ENCODE measurements around the gene METTL21C. TPM values are rescaled to one million over a fixed set of nuclear protein-coding genes. Genes with fewer than 3 reads are reported as not detected.

The METTL21C gene
- total and polyA plus RNA-seq, 9 donors, result 0.08 to 0.35 TPM; not detected in 7

DNA sequence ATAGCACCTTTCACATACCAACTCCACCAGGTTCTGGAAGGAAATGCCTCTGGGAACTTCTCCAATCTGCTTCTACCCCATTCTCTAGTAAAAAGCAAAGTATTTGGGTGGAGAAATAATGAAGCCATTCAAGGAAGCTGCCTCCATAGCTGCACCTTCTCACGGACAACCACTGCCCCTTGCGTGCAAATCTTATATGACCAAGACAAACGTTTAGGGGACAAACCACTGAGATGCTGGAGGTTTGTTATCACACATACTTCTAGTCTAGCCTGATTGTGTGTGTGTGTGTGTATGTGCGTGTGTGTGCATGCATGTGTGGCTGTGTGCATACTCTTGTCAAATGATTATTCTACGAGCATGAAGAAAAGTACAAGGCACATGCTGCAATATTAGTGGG is 6.5 kb upstream of the METTL21C start:
- Histone ChIP-seq H3K27me3 (no peaks in the 10 kb centered on the region), H3K4me1 (ENCODE audit: insufficient read depth) (peaks cover 7% of the 10 kb centered on the region), H3K27ac (peak overlapping the region in 1 of 2 donors; percentile 45), H3K9me3 (no peaks in the 10 kb centered on the region), H3K4me3 (no peak overlapping the region), H3K36me3 (no peaks in the 10 kb centered on the region)
- no peak for DNase-seq
- intact Hi-C loops (cut with DNase I), result no loop called here
- TF ChIP-seq POLR2A (IDR thresholded peaks at IDR 0.05), result no peak
- TF ChIP-seq, protein P1, sequence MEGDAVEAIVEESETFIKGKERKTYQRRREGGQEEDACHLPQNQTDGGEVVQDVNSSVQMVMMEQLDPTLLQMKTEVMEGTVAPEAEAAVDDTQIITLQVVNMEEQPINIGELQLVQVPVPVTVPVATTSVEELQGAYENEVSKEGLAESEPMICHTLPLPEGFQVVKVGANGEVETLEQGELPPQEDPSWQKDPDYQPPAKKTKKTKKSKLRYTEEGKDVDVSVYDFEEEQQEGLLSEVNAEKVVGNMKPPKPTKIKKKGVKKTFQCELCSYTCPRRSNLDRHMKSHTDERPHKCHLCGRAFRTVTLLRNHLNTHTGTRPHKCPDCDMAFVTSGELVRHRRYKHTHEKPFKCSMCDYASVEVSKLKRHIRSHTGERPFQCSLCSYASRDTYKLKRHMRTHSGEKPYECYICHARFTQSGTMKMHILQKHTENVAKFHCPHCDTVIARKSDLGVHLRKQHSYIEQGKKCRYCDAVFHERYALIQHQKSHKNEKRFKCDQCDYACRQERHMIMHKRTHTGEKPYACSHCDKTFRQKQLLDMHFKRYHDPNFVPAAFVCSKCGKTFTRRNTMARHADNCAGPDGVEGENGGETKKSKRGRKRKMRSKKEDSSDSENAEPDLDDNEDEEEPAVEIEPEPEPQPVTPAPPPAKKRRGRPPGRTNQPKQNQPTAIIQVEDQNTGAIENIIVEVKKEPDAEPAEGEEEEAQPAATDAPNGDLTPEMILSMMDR (IDR thresholded peaks at IDR 0.05), result no peak
- TF ChIP-seq EP300 (IDR thresholded peaks at IDR 0.05), result no peak
- 88 to 92% (median 89%) methylated on average over 5 of the region's 5 CpGs for WGBS, 3 donors

DNA sequence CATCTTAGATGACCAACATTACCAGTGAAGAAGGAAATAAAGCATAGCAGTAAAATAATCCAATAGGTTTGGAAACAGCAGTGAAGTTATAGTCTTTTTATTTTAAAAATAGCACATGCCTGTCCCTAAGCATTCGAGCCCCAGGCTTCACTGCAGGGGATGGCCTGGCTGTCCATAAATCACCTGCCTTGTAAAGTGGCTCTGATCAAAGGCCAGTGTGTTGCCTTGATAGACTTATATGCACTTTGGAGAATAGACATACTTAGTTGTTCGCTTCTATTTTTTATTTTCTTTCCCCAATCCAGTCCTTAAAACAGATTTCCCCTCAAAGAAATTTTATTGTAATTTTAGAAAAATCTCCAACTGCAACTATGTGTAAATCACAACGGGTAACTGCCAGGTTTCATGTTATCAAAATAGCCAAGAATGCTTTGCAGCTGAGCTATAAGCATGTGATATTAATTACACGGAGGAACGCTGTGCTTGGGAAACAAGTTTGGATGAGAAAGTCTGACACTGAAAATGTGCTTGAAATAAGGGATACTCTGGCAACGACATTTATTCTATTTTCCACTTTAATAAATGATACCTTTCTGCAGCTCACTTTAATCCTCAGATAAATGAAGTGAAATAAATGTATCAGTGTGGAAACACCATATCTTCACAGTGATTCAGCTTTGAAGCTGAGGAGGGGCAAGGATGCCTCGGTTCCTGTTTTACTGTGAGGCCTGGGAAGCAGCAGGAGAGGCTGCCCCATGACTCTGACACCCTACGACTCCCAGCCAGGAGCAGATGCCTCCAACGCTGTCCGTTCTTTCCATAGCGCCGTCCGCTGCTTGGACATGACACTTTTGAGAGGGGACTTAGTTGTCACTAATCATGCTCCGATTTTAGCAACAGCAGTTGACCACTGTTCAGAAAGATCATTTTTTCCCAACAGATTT is 5.5 kb upstream of the METTL21C start:
- no peak overlapping the region for H3K4me3 ChIP-seq
- intact Hi-C loops (cut with DNase I), result no loop called here
- WGBS, 3 donors, result 22 to 25% (median 23%) methylated on average over 14 of the region's 14 CpGs
- no peak for TF ChIP-seq POLR2A (IDR thresholded peaks at IDR 0.05)
- TF ChIP-seq, protein P1 (IDR thresholded peaks at IDR 0.05), result no peak
- TF ChIP-seq EP300 (IDR thresholded peaks at IDR 0.05), result no peak
- peaks cover 7% of the 10 kb centered on the region for H3K4me1 ChIP-seq (ENCODE audit: insufficient read depth)
- peak in 1 of 5 donors; percentile 21 for DNase-seq
- no peaks in the 10 kb centered on the region for H3K9me3 ChIP-seq
- H3K36me3 ChIP-seq, result no peaks in the 10 kb centered on the region
- H3K27ac ChIP-seq, result peak overlapping the region in 1 of 2 donors; percentile 45
- H3K27me3 ChIP-seq, result no peaks in the 10 kb centered on the region

DNA sequence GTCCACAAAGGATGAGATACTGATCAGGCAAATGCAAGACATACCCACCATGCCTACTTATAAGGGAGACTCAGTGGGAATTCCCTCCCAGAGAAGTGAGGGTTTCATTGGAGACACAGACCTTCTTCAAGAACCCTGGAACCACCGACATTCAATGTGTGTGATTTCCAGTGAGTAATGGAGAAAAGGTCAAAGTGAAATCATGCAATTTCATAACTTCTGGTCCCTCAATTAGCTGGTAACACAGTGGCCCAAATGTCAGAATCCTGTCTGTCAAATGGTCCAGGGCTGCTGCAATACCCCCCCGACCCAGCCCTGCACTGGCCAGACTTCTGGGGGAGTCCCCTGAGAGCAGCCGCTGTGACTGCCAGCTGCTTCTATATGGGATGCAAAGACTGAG is 4.7 kb upstream of the METTL21C start:
- WGBS, 3 donors, result 65 to 77% (median 74%) methylated on average over 3 of the region's 3 CpGs
- DNase-seq, result no peak
- intact Hi-C loops (cut with DNase I), result no loop called here
- TF ChIP-seq, protein P1 (IDR thresholded peaks at IDR 0.05), result no peak
- TF ChIP-seq EP300 (IDR thresholded peaks at IDR 0.05) (no peak), POLR2A (IDR thresholded peaks at IDR 0.05) (no peak)
- Histone ChIP-seq H3K4me3 (no peak overlapping the region), H3K36me3 (no peaks in the 10 kb centered on the region), H3K27me3 (no peaks in the 10 kb centered on the region), H3K27ac (no peak overlapping the region), H3K4me1 (ENCODE audit: insufficient read depth) (peaks cover 7% of the 10 kb centered on the region), H3K9me3 (no peaks in the 10 kb centered on the region)

DNA sequence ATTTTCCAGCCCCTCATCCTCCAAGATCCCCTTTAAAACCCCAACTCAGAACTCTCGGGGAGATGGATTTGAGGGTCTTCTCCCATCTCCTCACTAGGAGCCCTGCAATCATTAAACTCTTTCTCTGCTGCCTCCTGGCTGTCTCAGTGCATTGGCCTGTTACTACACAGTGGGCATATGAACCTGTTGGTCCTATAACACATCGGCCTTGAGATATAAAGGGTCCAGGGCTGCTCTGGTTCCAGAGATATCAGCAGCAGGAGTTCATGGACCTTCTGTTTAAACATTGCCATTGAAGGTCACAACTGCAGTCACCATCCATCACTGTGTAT is 3.8 kb upstream of the METTL21C start:
- Histone ChIP-seq H3K27me3 (no peaks in the 10 kb centered on the region), H3K27ac (no peak overlapping the region), H3K9me3 (no peaks in the 10 kb centered on the region), H3K4me1 (ENCODE audit: insufficient read depth) (peaks cover 7% of the 10 kb centered on the region), H3K4me3 (no peak overlapping the region), H3K36me3 (no peaks in the 10 kb centered on the region)
- DNase-seq, result no peak
- intact Hi-C loops (cut with DNase I), result no loop called here
- 92 to 96% (median 95%) methylated on average over 2 of the region's 2 CpGs for WGBS, 3 donors
- TF ChIP-seq EP300 (IDR thresholded peaks at IDR 0.05), result no peak
- no peak for TF ChIP-seq POLR2A (IDR thresholded peaks at IDR 0.05)
- TF ChIP-seq, protein P1 (IDR thresholded peaks at IDR 0.05), result no peak
